ENCODE results near the gene MTO1.
"Not testable (repeated sequence)": the region's sequence is repeated elsewhere in the genome, so short reads cannot be mapped to it uniquely, and the experiment has no call there.

Gene MTO1

DNA sequence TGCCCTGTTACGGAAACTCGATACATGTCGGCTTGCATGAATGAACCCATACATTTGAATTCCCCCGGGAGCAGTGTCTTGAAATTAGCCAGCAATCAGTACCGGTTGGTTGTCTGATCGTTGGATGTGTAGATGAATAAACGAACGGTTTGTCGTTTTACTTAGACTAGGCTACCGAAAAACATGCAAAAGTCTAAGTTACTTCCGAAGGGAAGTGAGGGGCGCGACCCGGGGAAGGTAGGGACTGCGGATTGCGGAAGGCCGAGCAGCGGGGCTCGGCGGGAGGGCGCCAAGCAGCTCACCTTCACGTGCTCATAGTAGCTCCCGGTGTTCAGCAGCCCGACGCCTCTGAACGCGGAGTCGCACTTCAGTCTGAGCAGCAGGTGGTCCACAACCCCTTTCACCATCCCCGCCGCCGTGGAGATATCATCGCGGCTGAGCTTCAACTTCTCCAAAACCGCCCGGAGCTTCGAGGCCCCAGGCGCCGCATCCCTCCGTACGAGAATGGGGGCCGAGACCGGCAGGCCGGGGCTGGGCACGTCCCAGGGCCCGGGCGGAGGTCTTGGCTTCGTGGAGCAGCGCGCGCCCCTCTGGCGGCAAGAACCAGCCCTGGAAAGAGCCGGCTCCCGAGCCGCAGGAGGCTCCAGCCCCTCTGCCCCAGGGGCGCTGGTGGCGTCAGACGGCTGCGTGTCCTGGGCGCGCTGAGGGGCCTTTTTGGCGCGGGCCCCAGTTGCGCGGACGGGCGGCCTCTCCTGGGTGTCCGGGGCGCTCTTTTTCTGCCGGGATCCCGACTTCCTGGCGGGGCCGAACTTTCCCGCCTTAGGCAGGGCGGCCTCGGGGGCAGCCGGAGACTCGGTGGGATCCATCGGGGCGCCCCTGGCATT is 10.1 kb upstream of the MTO1 start:
- DNase-seq (ENCODE audit: low read depth): no peak
- H3K4me3 ChIP-seq (ENCODE audit: low read depth, low read length): no peak overlapping the region
- TF ChIP-seq, protein P1, sequence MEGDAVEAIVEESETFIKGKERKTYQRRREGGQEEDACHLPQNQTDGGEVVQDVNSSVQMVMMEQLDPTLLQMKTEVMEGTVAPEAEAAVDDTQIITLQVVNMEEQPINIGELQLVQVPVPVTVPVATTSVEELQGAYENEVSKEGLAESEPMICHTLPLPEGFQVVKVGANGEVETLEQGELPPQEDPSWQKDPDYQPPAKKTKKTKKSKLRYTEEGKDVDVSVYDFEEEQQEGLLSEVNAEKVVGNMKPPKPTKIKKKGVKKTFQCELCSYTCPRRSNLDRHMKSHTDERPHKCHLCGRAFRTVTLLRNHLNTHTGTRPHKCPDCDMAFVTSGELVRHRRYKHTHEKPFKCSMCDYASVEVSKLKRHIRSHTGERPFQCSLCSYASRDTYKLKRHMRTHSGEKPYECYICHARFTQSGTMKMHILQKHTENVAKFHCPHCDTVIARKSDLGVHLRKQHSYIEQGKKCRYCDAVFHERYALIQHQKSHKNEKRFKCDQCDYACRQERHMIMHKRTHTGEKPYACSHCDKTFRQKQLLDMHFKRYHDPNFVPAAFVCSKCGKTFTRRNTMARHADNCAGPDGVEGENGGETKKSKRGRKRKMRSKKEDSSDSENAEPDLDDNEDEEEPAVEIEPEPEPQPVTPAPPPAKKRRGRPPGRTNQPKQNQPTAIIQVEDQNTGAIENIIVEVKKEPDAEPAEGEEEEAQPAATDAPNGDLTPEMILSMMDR (IDR thresholded peaks at IDR 0.05; ENCODE audit: control insufficient read depth, extremely low read depth, insufficient read depth): no peak

DNA sequence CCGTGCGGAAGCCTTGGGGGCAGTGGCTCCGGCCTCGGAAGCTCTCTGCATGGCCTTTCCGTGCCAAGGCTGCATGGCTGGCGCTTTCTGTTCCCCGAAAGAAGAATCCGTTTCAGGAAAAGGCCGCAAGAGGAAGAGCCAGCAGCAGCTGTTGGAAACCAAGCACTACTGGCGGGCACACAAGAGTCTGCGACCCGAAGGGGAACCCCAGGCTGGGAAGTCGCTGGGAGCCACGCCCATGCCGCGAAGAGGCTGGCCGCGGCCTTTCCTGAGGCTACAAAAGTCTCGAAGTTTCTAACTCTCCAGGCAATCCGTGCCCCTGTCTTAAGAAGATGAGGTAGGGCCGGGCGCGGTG is 9.5 kb upstream of the MTO1 start, which contains the start of gene CGAS:
TSS of gene CGAS (minus strand) at position 191 of the 355 bp plus-strand sequence. CDS start at position 75, 116 bp downstream.
- DNase-seq (ENCODE audit: low read depth): no peak
- no peak within 1 kb of the TSS for H3K4me3 ChIP-seq (ENCODE audit: low read depth, low read length)
- TF ChIP-seq, protein P1 (IDR thresholded peaks at IDR 0.05; ENCODE audit: control insufficient read depth, extremely low read depth, insufficient read depth): no peak

DNA sequence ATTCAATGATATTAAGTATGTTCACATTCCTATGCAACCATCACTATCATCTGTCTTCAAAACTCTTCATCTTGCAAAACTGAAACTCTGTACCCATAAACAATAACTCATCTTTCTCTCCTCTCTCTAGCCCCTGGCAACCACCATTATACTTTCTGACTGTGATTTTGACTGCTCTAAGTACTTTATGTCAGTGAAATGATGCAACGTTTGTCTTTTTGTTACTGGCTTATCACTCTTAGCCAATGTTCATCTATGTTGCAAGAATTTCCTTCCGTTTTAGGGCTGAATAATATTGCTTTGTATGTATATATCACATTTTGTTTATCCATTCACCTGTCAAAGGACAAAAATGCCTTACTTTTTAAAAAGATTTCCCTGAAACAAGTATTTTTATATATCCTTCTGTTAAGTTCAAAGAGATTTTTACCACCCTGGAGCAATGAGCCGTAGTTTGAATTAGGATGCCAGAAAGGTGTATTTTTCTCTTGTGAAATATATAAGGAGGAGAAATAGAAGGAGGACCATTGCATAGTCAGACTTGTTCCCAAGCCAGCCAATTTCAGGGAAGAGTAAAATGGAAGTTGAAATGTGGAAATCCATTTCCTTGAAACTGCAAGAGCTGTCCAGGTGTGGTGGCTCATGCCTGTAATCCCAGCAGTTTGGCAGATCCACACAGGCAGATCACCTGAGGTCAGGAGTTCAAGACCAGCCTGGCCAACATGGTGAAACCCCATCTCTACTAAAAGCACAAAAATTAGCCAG is 5.5 kb upstream of the MTO1 start:
- no peak for DNase-seq (ENCODE audit: low read depth)
- H3K4me3 ChIP-seq (ENCODE audit: low read depth, low read length): no peak overlapping the region
- TF ChIP-seq, protein P1 (IDR thresholded peaks at IDR 0.05; ENCODE audit: control insufficient read depth, extremely low read depth, insufficient read depth): no peak

DNA sequence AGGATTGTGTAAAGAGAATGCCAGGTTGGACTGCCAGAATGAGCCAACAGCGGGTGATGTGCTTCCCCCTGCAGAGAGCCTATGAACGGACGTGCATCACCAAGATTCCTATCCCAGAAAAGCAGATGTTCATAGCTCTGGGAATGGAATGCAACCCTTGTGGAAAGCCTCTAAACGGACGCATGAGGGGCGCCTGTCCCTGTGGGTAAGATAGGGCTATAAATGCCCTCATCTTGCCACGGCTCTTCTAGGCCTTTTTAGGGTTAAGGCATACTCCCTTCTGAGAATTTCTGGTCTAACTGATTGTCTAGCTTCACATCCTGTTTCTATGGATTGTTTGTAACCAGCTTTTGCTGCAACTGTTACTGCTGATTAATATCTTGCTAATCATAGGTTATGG is 2.1 kb upstream of the MTO1 start:
- not testable (repeated sequence) for DNase-seq (ENCODE audit: low read depth); H3K4me3 ChIP-seq (ENCODE audit: low read depth, low read length)

DNA sequence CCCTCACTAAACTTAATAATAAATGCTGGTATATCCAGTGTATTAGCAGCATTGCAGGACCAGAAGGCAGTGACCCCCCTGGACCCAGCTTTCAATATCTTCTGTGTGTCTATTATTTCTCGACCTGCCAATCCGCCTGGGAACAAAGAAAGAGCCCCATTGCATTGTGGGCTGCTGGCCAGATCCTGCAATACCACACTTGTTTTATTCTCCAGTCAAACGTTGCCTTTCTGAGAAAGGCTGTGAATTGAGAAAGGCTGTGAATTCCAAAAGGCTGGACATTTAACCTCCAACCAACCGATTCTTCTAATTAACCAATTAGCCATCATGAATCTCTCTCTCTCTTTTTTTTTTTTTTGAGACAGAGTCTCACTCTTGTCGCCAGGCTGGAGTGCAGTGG is 1.5 kb upstream of the MTO1 start:
- TF ChIP-seq, protein P1 (IDR thresholded peaks at IDR 0.05; ENCODE audit: control insufficient read depth, extremely low read depth, insufficient read depth): no peak
- no peak for DNase-seq (ENCODE audit: low read depth)
- no peak overlapping the region for H3K4me3 ChIP-seq (ENCODE audit: low read depth, low read length)

DNA sequence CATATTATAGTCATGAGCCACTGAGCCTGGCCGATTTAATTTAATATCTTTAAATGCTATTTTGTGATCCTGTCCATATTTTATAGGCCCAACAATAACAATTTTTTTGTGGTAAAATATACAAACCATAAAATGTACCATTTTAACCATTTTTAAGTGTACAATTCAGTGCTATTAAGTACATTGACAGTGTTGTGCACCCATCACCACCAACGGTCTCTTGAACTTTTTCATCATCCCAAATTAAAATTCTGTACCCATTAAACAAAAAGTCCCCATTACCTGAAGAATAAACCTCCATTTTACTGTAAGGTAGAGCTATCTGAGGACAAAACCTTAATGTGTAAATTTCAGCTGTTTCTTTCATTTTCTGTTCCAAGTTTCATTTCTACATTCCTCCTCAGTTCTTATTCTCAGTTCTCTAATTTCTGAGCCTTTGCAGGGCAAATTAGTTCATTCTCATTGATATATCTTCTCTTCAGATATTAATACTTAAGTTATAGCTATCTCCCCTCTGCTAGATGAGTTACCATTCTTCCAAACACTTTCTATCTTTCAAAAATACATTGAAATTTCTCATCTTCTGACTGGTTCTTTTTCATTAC is 10.3 kb downstream of the MTO1 start:
- TF ChIP-seq, protein P1 (IDR thresholded peaks at IDR 0.05; ENCODE audit: control insufficient read depth, extremely low read depth, insufficient read depth): no peak
- H3K4me3 ChIP-seq (ENCODE audit: low read depth, low read length): no peak overlapping the region
- no peak for DNase-seq (ENCODE audit: low read depth)

DNA sequence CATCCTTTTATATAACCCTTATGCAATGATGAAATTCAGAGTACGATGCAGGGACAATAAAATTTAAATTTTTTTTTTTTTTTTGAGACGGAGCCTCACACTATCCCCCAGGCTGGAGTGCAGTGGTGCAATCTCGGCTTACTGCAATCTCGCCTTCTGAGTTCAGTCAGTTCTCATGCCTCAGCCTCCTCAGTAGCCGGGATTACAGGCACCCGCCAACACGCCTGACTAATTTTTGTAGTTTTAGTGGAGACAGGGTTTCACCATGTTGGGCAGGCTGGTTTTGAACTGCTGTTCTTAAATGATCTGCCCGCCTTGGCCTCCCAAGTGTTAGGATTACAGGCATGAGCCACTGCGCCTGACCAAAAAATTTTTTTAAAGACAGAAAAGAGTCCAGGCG is 15.2 kb downstream of the MTO1 start:
- DNase-seq (ENCODE audit: low read depth): no peak
- H3K4me3 ChIP-seq (ENCODE audit: low read depth, low read length): no peak overlapping the region

More for the DNA sequence above, 15.2 kb downstream of the MTO1 start:
- TF ChIP-seq, protein P1 (IDR thresholded peaks at IDR 0.05; ENCODE audit: control insufficient read depth, extremely low read depth, insufficient read depth): no peak

All from LNCaP clone FGC (cell line).